A549 treated with dexamethasone at 1 μM for 4 hours (cell line): ENCODE measurements around the gene TRMT6. TPM values are rescaled to one million over a fixed set of nuclear protein-coding genes. Genes with fewer than 3 reads are reported as not detected.

Experiments
- total RNA-seq: library from RNA; stranded (reverse); fragments of 200-300 nt; extraction: Qiagen RNA extraction; gene quantifications from 5 replicates; pipeline ENCODE4 v1.2.3, GENCODE V29; 2022

Gene TRMT6
- 61.5 to 70.5 TPM (median 63.3 TPM) in 5 replicates for total RNA-seq

GRCh38 chr20:5950271-5951031 is at the start of gene TRMT6, which contains the start of gene MCM8:
TSS of gene TRMT6 (minus strand) at chr20:5950533. CDS start at chr20:5950405, 128 bp downstream.
TSS of gene MCM8 (plus strand) at chr20:5950652. CDS start at chr20:5952016, 1,364 bp downstream.

Other genes starting within 250 kb of the TRMT6 start
- gene SHLD1, start 200.1 kb downstream of the TRMT6 start, total RNA-seq: 6.1 to 7.6 TPM (median 6.4 TPM) in 5 replicates
- gene CHGB, start 39.0 kb downstream of the TRMT6 start, total RNA-seq: 2.9 to 3.6 TPM (median 3.2 TPM) in 5 replicates
- gene MCM8, start 119 bp upstream of the TRMT6 start, total RNA-seq: 22.2 to 27.5 TPM (median 25.5 TPM) in 5 replicates
- 45.8 to 69.1 TPM (median 66.4 TPM) in 5 replicates for gene CRLS1, start 55.6 kb upstream of the TRMT6 start, total RNA-seq
- gene LRRN4, start 103.5 kb upstream of the TRMT6 start, total RNA-seq: 0.02 to 0.07 TPM (median 0.05 TPM) in 4 of 5 replicates, not detected in the other
- gene FERMT1, start 172.5 kb upstream of the TRMT6 start, total RNA-seq: 13.8 to 16.2 TPM (median 14.4 TPM) in 5 replicates